Fibroblast of lung (primary cell): ENCODE results near the gene PSMC3IP. TPM values are rescaled to one million over a fixed set of nuclear protein-coding genes. Genes with fewer than 3 reads are reported as not detected.

Source experiments
- DNase-seq, 2 donors: peaks; one replicate each; pipeline versions ENCODE4 v3.0.0 to v3.0.0-alpha.2; 2010; ENCODE audit warnings: low read depth in 2 of 2
- H2AFZ ChIP-seq: 2 replicates; pipeline ENCODE4 v1.5.1; 2012; ENCODE audit warnings: low read length, control low read depth, inconsistent platforms
- H3K27ac ChIP-seq: 2 replicates; pipeline ENCODE4 v1.5.1; 2011; ENCODE audit warnings: low read length, control low read depth; ENCODE audit not compliant: insufficient read depth
- H3K27me3 ChIP-seq: 2 replicates; pipeline ENCODE4 v1.5.1; 2011; ENCODE audit warnings: mild to moderate bottlenecking, low read length; ENCODE audit not compliant: control insufficient read depth, insufficient read depth
- H3K36me3 ChIP-seq: 2 replicates; pipeline ENCODE4 v1.5.1; 2011; ENCODE audit warnings: low read length; ENCODE audit not compliant: control insufficient read depth, insufficient read depth
- H3K4me1 ChIP-seq: 2 replicates; pipeline ENCODE4 v1.5.1; 2011; ENCODE audit warnings: low read length; ENCODE audit not compliant: control insufficient read depth, insufficient read depth; ENCODE audit errors: extremely low read depth
- H3K4me2 ChIP-seq: 2 replicates; pipeline ENCODE4 v1.5.1; 2011; ENCODE audit warnings: low read length, control low read depth; ENCODE audit not compliant: insufficient read depth; ENCODE audit errors: extremely low read depth
- H3K4me3 ChIP-seq, 4 experiments: fragments of 200-600 bp in 1 of 4; sonication (generic) in 1 of 4; replicated peaks in 1 of 4; 2 replicates each; pipeline ENCODE4 v1.5.1; 2011 to 2016; ENCODE audit warnings: low read length in 4 of 4, low read depth in 3 of 4, mild to moderate bottlenecking in 3 of 4, control low read depth in 2 of 4, inconsistent platforms in 1 of 4, mixed read lengths in 1 of 4; ENCODE audit not compliant: insufficient read depth in 1 of 4; ENCODE audit errors: control extremely low read depth in 1 of 4
- H3K79me2 ChIP-seq: 2 replicates; pipeline ENCODE4 v1.5.1; 2012; ENCODE audit warnings: mild to moderate bottlenecking, low read length, inconsistent platforms; ENCODE audit not compliant: control insufficient read depth, insufficient read depth
- H3K9ac ChIP-seq: 2 replicates; pipeline ENCODE4 v1.5.1; 2011; ENCODE audit warnings: mild to moderate bottlenecking, low read length, control low read depth; ENCODE audit not compliant: insufficient read depth
- H3K9me3 ChIP-seq: 2 replicates; pipeline ENCODE4 v1.5.1; 2012; ENCODE audit warnings: low read depth, low read length; ENCODE audit not compliant: control insufficient read depth, insufficient read depth
- H4K20me1 ChIP-seq: 2 replicates; pipeline ENCODE4 v1.5.1; 2011; ENCODE audit warnings: low read length; ENCODE audit not compliant: control insufficient read depth, insufficient read depth; ENCODE audit errors: extremely low read depth
- EZH2 ChIP-seq: IDR thresholded peaks from 2 replicates; pipeline ENCODE4 v1.5.1; 2012; ENCODE audit warnings: low read length, control low read depth, mild to moderate bottlenecking; ENCODE audit errors: missing control alignments
- polyA plus RNA-seq, 2 donors: library from polyadenylated mRNA; depleted of rRNA in 1 of 2; stranded (reverse) in 1 of 2; unstranded in 1 of 2; fragments of >200 nt; gene quantifications; 2 replicates each; pipeline ENCODE4 v1.2.1, GENCODE V29; 2011 to 2012; ENCODE audit warnings: missing spikeins in 1 of 2
- total RNA-seq: library from RNA; depleted of rRNA; stranded (reverse); fragments of >200 nt; gene quantifications from 2 replicates; pipeline ENCODE4 v1.2.1, GENCODE V29; 2014
- TF ChIP-seq, protein P1 (sequence below), 2 donors: IDR thresholded peaks in 1 of 2; conservative IDR thresholded peaks in 1 of 2; 1 replicate in 1 of 2; 2 replicates in 1 of 2; pipeline ENCODE4 v1.5.1; 2011 to 2012; ENCODE audit warnings: low read length in 2 of 2, control low read depth in 1 of 2, inconsistent platforms in 1 of 2, low read depth in 1 of 2, mild to moderate bottlenecking in 1 of 2

Gene PSMC3IP
- total and polyA plus RNA-seq, 2 donors (not counting 1 experiment from before 2014, with no cell fraction given): 4.6 to 8.0 TPM

DNA sequence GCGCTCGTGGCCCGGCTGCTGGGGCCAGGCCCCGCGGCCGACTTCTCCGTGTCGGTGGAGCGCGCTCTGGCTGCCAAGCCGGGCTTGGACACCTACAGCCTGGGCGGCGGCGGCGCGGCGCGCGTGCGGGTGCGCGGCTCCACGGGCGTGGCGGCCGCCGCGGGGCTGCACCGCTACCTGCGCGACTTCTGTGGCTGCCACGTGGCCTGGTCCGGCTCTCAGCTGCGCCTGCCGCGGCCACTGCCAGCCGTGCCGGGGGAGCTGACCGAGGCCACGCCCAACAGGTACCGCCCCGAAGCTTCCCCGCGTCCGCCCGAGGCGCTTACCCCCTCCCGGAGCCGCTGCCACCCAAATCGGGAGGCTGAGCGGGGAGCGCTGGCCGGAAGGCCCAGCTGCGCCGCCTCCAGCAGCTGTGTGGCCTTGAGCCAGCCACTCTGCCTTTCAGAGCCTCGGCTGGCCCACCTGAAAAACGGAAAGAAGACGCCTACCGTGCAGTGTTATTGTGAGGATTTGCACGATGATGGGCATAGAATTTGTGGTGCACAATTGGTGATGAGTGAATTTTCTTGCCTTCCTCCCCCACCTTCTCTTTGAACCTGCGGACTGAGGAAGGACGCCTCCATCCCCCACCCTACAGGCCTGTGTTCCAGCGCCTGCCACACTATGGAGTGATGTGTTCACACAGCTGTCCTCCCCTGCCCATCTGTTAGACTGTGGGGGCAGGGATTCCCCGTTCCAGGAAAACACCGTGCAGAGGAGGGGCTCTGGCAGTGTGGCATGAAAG lies 41.0 kb downstream of the PSMC3IP start:
- Histone ChIP-seq H3K27ac (peak overlapping the region; percentile 70), H2AFZ (peak overlapping the region; percentile 7), H3K9ac (peak overlapping the region; percentile 82), H3K9me3 (no peaks in the 10 kb centered on the region), H3K4me2 (peak overlapping the region; percentile 89), H3K79me2 (peaks cover 9% of the 10 kb centered on the region), H3K4me1 (peaks cover 11% of the 10 kb centered on the region), H4K20me1 (no peaks in the 10 kb centered on the region), H3K36me3 (peaks cover 12% of the 10 kb centered on the region), H3K27me3 (no peaks in the 10 kb centered on the region), H3K4me3 (peak overlapping the region; percentile 76 to 85 (median 78))
- peak; percentile 79 to 84 for DNase-seq
- TF ChIP-seq EZH2: no peak
- TF ChIP-seq, protein P1, sequence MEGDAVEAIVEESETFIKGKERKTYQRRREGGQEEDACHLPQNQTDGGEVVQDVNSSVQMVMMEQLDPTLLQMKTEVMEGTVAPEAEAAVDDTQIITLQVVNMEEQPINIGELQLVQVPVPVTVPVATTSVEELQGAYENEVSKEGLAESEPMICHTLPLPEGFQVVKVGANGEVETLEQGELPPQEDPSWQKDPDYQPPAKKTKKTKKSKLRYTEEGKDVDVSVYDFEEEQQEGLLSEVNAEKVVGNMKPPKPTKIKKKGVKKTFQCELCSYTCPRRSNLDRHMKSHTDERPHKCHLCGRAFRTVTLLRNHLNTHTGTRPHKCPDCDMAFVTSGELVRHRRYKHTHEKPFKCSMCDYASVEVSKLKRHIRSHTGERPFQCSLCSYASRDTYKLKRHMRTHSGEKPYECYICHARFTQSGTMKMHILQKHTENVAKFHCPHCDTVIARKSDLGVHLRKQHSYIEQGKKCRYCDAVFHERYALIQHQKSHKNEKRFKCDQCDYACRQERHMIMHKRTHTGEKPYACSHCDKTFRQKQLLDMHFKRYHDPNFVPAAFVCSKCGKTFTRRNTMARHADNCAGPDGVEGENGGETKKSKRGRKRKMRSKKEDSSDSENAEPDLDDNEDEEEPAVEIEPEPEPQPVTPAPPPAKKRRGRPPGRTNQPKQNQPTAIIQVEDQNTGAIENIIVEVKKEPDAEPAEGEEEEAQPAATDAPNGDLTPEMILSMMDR (conservative IDR thresholded peaks at IDR 0.05 in 1 of 2, IDR thresholded peaks at IDR 0.05 in 1 of 2; ENCODE audit: low read depth in 1 of 2, low read length in 2 of 2): no peak

DNA sequence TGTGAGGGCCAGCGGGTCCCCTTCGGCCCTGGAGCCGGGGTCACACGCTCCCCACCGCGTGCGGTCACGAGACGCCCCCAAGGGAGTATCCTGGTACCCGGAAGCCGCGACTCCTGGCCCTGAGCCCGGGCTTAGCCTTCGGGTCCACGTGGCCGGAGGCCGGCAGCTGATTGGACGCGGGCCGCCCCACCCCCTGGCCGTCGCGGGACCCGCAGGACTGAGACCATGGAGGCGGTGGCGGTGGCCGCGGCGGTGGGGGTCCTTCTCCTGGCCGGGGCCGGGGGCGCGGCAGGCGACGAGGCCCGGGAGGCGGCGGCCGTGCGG lies 41.5 kb downstream of the PSMC3IP start, which contains the start of gene NAGLU:
NAGLU (plus strand) TSS at position 194 of the 324 bp plus-strand sequence; CDS start at position 226, 32 bp downstream.
- Histone ChIP-seq H3K79me2 (peaks cover 9% of the 10 kb centered on the region), H4K20me1 (no peaks in the 10 kb centered on the region), H3K9me3 (no peaks in the 10 kb centered on the region), H3K4me3 (peak within 1 kb of the TSS; percentile 76 to 85 (median 78)), H2AFZ (peak within 1 kb of the TSS; percentile 60), H3K36me3 (peaks cover 12% of the 10 kb centered on the region), H3K27me3 (no peaks in the 10 kb centered on the region), H3K9ac (peak within 1 kb of the TSS; percentile 82), H3K27ac (peak within 1 kb of the TSS; percentile 70), H3K4me1 (peaks cover 13% of the 10 kb centered on the region), H3K4me2 (peak within 1 kb of the TSS; percentile 89)
- DNase-seq: peak; percentile 76 to 88
- TF ChIP-seq, protein P1 (conservative IDR thresholded peaks at IDR 0.05 in 1 of 2, IDR thresholded peaks at IDR 0.05 in 1 of 2; ENCODE audit: low read depth in 1 of 2, low read length in 2 of 2): no peak
- TF ChIP-seq EZH2: no peak

DNA sequence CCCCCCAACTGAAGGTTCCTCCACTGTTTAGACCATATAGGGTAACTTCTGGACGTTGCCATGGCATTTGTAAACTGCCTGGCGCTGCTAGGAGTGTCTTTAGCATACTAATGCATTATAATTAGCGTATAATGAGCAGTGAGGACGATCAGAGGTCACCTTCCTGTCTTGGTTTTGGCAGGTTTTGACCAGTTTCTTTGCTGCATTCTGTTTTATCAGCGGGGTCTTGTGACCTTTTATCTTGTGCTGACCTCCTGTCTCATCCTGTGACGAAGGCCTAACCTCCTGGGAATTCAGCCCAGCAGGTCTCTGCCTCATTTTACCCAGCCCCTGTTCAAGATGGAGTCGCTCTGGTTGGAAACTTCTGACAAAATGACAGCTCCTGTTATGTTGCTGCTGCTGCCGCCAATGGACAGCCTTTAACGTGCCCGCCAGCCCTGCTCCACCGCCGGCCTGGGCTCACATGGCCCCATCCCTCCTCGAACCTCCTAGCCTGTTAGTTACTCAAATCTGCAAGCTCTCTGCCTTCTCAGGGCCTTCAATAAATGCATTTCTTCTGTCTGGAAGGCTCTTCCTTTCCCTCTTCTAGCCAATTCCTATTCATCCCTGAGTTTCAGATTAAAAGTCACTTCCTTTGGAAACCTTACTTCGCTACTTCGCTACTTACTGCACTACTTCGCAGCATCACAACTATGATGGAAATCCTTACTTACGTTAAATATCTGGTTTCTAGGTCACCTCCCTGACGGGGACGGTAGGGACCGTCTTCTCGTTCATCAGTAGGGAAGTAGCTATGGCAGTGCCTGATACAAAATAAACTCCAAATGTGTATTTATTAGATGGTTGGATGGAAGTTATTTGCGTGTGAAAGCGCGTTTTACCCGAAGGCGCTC lies 42.1 kb downstream of the PSMC3IP start:
- Histone ChIP-seq H3K36me3 (peaks cover 11% of the 10 kb centered on the region), H4K20me1 (no peaks in the 10 kb centered on the region), H3K27me3 (no peaks in the 10 kb centered on the region), H3K4me3 (peak overlapping the region; percentile 8 to 78 (median 68)), H3K4me2 (peak overlapping the region; percentile 89), H3K27ac (peak overlapping the region; percentile 70), H3K9me3 (no peaks in the 10 kb centered on the region), H3K9ac (no peak overlapping the region), H3K4me1 (peaks cover 13% of the 10 kb centered on the region), H2AFZ (peak overlapping the region; percentile 60), H3K79me2 (peaks cover 9% of the 10 kb centered on the region)
- TF ChIP-seq, protein P1 (conservative IDR thresholded peaks at IDR 0.05 in 1 of 2, IDR thresholded peaks at IDR 0.05 in 1 of 2; ENCODE audit: low read depth in 1 of 2, low read length in 2 of 2): no peak
- no peak for TF ChIP-seq EZH2
- DNase-seq: no peak
